Stimulated activated naive CD8-positive, alpha-beta T cell treated with anti-CD3 and anti-CD28 coated beads, Interleukin-15, Interleukin-2, amounts not matched to agents 100 ng/mL and 50 ng/mL, for 24 hours (primary cell): Measurements from ENCODE around the gene PLEKHH1.

ENCODE experiments used
- H3K27ac Mint-ChIP-seq: one replicate; pipeline ENCODE4 v1.8.0; 2021; ENCODE audit warnings: mild to moderate bottlenecking, mixed read lengths
- H3K27me3 Mint-ChIP-seq: one replicate; pipeline ENCODE4 v1.8.0; 2021; ENCODE audit warnings: mixed read lengths
- H3K36me3 Mint-ChIP-seq: one replicate; pipeline ENCODE4 v1.8.0; 2021; ENCODE audit warnings: low read depth, mixed read lengths
- H3K4me1 Mint-ChIP-seq: one replicate; pipeline ENCODE4 v1.8.0; 2021; ENCODE audit warnings: low read depth, mixed read lengths
- H3K4me3 Mint-ChIP-seq: one replicate; pipeline ENCODE4 v1.8.0; 2021; ENCODE audit warnings: mild to moderate bottlenecking, mixed read lengths
- H3K9me3 Mint-ChIP-seq: one replicate; pipeline ENCODE4 v1.8.0; 2021; ENCODE audit warnings: mixed read lengths

Gene PLEKHH1

DNA sequence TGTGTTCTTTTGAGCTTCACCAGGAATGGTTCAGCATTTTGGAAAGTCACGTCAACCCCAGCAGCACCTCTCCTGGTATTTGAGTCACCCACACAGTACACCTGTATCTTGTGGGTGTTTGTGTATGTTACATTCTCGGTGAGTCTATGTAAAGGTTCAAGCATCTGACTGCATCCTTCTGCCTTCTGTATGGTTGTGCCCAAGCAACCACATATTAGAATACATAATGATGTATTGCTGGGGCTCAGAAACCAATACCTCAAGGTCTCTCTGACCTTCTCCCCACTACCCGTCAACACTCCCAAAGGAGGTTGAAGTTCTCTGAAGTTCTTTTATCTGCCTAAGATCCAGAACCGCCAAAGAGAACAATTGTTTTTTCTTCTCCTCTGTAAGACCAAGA, 35.4 kb upstream of the PLEKHH1 start:
- H3K9me3 Mint-ChIP-seq: peaks cover 9% of the 10 kb centered on the region
- no peak overlapping the region for H3K4me3 Mint-ChIP-seq
- peaks cover 16% of the 10 kb centered on the region for H3K4me1 Mint-ChIP-seq
- no peaks in the 10 kb centered on the region for H3K27me3 Mint-ChIP-seq
- H3K27ac Mint-ChIP-seq: no peak overlapping the region
- H3K36me3 Mint-ChIP-seq: peaks cover 11% of the 10 kb centered on the region

DNA sequence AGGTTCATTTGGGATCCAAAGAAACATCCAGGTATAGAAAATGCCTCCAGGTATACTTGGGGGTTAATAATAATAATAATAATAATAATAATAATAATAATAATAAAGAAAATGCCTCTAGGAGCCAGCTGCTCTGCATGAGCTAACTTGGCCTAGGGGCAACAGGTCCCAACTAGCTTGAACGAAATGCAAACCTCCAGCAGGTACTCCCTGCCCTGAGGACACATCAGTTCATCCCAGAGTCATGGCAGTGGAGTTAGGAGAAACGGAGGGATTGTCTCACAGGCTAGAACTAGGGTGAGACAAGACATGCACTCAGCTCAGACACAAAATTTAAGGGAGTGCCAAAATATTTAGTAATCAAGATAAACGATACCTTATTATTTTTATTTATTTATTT, 32.1 kb upstream of the PLEKHH1 start:
- H3K4me1 Mint-ChIP-seq: peaks cover 15% of the 10 kb centered on the region
- no peaks in the 10 kb centered on the region for H3K9me3 Mint-ChIP-seq
- H3K27ac Mint-ChIP-seq: no peak overlapping the region
- no peak overlapping the region for H3K4me3 Mint-ChIP-seq
- no peaks in the 10 kb centered on the region for H3K36me3 Mint-ChIP-seq
- no peaks in the 10 kb centered on the region for H3K27me3 Mint-ChIP-seq

DNA sequence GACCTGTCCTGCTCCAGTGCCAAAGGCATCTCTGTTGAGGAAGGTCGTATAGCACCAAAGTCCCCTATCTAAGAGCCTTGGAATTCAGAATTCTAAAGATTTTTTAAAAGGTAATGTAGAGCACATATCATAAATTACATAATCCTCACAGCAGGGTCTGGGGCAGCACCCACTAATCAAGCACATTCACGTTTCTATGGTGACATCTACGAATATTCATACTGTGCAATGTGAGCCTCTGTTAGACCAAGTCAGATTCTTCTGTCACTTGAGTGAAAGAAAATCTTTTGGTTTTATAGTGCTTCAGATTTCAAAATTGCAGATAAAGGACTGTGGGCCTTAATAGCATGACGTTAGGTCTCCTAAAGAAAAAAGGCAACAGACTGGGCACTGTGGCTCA, 31.4 kb upstream of the PLEKHH1 start:
- Mint-ChIP-seq H3K9me3 (no peaks in the 10 kb centered on the region), H3K27ac (no peak overlapping the region), H3K36me3 (no peaks in the 10 kb centered on the region), H3K4me1 (peaks cover 15% of the 10 kb centered on the region), H3K27me3 (no peaks in the 10 kb centered on the region), H3K4me3 (no peak overlapping the region)

DNA sequence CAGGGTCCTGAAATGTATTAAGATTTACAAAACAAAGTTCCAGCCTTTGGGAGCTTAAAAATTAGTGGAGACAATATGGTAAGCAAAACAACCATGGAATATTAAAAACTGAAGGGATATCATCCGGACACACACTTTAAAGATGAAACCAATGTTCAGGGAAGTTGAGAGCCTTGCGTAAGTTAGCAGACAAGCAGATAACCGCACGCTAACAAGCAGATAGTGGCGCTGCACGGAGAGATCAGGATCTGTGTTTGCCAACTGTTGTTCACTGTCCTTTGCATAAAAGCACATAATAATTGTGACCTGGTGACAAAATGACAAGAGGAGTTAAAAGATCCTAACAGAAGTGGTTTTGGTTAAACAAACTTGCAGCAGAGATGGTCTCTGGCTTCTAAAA, 30.2 kb upstream of the PLEKHH1 start:
- no peaks in the 10 kb centered on the region for H3K36me3 Mint-ChIP-seq
- H3K4me1 Mint-ChIP-seq: peaks cover 7% of the 10 kb centered on the region
- H3K27ac Mint-ChIP-seq: no peak overlapping the region
- H3K27me3 Mint-ChIP-seq: no peaks in the 10 kb centered on the region
- no peaks in the 10 kb centered on the region for H3K9me3 Mint-ChIP-seq
- no peak overlapping the region for H3K4me3 Mint-ChIP-seq

DNA sequence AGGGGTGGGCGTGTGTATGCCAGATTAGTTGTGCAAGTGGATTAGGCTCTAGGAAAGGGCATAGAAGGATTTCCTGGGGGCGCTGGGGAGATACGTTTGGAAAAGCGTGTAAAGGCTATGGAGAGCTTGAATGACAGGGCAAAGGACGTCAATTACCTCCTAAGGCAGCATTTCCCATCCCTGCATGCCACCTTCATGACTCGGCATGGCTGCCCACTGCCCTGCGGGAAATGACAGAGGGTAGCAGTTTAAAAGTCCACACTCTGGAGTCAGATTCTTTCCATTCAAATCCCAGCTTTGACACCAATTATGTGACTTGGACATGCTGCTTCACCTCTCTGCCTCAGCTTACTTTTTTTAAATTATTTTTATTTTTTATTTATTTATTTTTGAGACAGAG, 29.8 kb upstream of the PLEKHH1 start:
- Mint-ChIP-seq H3K4me1 (peaks cover 2% of the 10 kb centered on the region), H3K9me3 (no peaks in the 10 kb centered on the region), H3K36me3 (no peaks in the 10 kb centered on the region), H3K27me3 (no peaks in the 10 kb centered on the region), H3K27ac (no peak overlapping the region), H3K4me3 (no peak overlapping the region)

GRCh38 chr14:67505254-67505653, 27.8 kb upstream of the PLEKHH1 start:
- Mint-ChIP-seq H3K36me3 (no peaks in the 10 kb centered on the region), H3K27ac (no peak overlapping the region), H3K9me3 (no peaks in the 10 kb centered on the region), H3K4me1 (no peaks in the 10 kb centered on the region), H3K27me3 (no peaks in the 10 kb centered on the region), H3K4me3 (no peak overlapping the region)

GRCh38 chr14:67508956-67509355, 24.1 kb upstream of the PLEKHH1 start:
- H3K36me3 Mint-ChIP-seq: no peaks in the 10 kb centered on the region
- no peaks in the 10 kb centered on the region for H3K9me3 Mint-ChIP-seq
- H3K4me1 Mint-ChIP-seq: peaks cover 18% of the 10 kb centered on the region
- no peaks in the 10 kb centered on the region for H3K27me3 Mint-ChIP-seq
- no peak overlapping the region for H3K4me3 Mint-ChIP-seq
- H3K27ac Mint-ChIP-seq: no peak overlapping the region

GRCh38 chr14:67510121-67510520, 23.0 kb upstream of the PLEKHH1 start:
- Mint-ChIP-seq H3K4me3 (no peak overlapping the region), H3K27ac (no peak overlapping the region)

GRCh38 chr14:67510836-67511235, 22.3 kb upstream of the PLEKHH1 start:
- Mint-ChIP-seq H3K4me3 (no peak overlapping the region), H3K4me1 (peaks cover 24% of the 10 kb centered on the region), H3K27me3 (no peaks in the 10 kb centered on the region), H3K27ac (no peak overlapping the region), H3K36me3 (no peaks in the 10 kb centered on the region), H3K9me3 (no peaks in the 10 kb centered on the region)

More at GRCh38 chr14:67510121-67510520, 23.0 kb upstream of the PLEKHH1 start:
- no peaks in the 10 kb centered on the region for H3K36me3 Mint-ChIP-seq
- peaks cover 21% of the 10 kb centered on the region for H3K4me1 Mint-ChIP-seq
- H3K9me3 Mint-ChIP-seq: no peaks in the 10 kb centered on the region
- H3K27me3 Mint-ChIP-seq: no peaks in the 10 kb centered on the region

GRCh38 chr14:67512463-67513310, 20.4 kb upstream of the PLEKHH1 start:
- Mint-ChIP-seq H3K4me1 (peaks cover 31% of the 10 kb centered on the region), H3K4me3 (no peak overlapping the region), H3K27ac (no peak overlapping the region), H3K27me3 (no peaks in the 10 kb centered on the region), H3K9me3 (no peaks in the 10 kb centered on the region), H3K36me3 (no peaks in the 10 kb centered on the region)

DNA sequence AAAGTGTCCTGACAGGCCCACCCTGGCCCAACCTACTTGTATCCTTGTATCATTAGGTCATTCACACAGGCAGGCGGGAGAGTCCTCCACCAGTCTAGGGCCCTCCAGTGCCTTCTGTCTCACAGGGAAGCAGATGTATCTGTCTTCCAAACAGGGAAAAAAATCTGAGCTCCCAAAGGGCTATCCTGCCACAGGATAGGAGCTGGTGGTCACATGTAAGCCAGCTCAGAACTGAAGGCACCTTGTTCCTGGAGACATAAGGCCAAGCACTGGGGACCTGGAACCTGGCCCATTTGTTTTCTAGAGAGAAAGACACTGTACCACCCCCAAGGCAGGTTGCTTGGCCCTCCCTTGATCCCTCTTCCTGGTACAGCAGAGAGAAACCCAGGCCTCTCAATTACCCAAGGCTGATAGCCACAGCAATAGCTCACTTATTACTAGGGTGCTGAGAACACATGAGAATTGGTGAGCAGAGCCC, 19.4 kb upstream of the PLEKHH1 start:
- no peaks in the 10 kb centered on the region for H3K9me3 Mint-ChIP-seq
- H3K27ac Mint-ChIP-seq: peak overlapping the region; percentile 13
- no peaks in the 10 kb centered on the region for H3K36me3 Mint-ChIP-seq
- H3K4me1 Mint-ChIP-seq: peaks cover 31% of the 10 kb centered on the region
- H3K27me3 Mint-ChIP-seq: no peaks in the 10 kb centered on the region
- peak overlapping the region; percentile 71 for H3K4me3 Mint-ChIP-seq

GRCh38 chr14:67514203-67514607, 18.9 kb upstream of the PLEKHH1 start:
- Mint-ChIP-seq H3K4me1 (peaks cover 31% of the 10 kb centered on the region), H3K27me3 (no peaks in the 10 kb centered on the region), H3K27ac (peak overlapping the region; percentile 13), H3K36me3 (no peaks in the 10 kb centered on the region), H3K9me3 (no peaks in the 10 kb centered on the region), H3K4me3 (peak overlapping the region; percentile 80)

DNA sequence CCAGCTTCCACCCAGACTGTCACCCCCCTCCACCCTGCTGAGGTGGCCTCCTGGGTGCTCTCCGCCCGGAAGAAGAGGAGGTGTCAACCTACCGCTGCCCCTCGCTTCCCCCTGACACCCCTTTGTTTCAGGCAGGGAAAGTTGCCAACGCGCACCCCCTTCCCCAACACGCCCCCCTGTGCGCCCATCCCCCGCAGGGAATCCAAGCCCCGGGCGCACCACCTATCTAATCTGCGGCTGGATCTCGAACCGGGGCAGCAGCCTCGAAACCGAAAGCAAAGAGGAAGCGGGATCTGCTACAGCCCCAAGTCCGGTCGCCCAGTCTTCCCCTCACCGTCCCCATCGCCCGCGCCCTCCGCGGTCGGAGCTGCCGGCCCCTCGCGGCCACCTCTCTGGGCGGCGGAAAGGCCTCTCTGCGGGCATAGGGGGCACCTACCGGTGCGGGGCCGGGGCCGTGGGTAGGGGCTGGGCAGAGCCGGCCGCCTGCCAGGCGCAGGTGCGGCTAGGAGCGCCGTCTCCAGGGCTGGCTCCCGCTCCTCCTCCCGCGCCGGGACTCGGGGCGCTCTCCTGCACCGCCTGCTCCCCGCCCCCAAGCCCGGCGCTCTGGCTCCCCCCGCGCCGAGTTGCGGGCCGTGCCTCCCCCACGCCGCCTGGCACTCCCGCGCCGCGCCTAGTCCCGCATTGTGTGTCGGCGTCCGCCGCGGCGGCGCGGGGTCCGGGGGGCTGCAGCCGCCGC, 18.3 kb upstream of the PLEKHH1 start:
- no peak overlapping the region for H3K27ac Mint-ChIP-seq
- H3K27me3 Mint-ChIP-seq: no peaks in the 10 kb centered on the region

GRCh38 chr14:67515386-67516079, 17.6 kb upstream of the PLEKHH1 start:
- Mint-ChIP-seq H3K4me1 (peaks cover 31% of the 10 kb centered on the region), H3K4me3 (peak overlapping the region; percentile 69), H3K27ac (peak overlapping the region; percentile 28), H3K9me3 (no peaks in the 10 kb centered on the region), H3K27me3 (peaks cover 4% of the 10 kb centered on the region), H3K36me3 (no peaks in the 10 kb centered on the region)

More for the DNA sequence above, 18.3 kb upstream of the PLEKHH1 start:
- H3K4me3 Mint-ChIP-seq: peak overlapping the region; percentile 80
- H3K9me3 Mint-ChIP-seq: no peaks in the 10 kb centered on the region
- H3K4me1 Mint-ChIP-seq: peaks cover 31% of the 10 kb centered on the region
- no peaks in the 10 kb centered on the region for H3K36me3 Mint-ChIP-seq

DNA sequence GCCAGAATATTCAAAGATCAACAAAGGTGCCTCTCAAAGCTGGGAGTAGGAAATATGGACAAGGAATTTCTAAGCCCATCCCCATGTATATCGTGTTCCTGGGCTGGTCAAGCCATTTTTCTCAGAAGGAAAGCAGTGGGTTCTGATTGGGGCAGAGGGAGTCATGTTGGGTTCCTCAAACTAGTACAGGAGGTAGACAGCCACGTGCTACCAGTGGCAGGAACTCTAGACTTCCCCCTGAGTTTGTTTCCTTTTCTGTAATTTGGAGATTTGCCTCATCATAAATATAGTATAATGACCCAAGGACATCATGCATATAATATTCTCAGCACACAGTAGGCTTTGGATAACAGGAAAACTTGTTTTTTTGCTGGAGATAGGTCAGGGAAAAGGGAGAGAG, 16.4 kb upstream of the PLEKHH1 start:
- H3K27ac Mint-ChIP-seq: no peak overlapping the region
- no peak overlapping the region for H3K4me3 Mint-ChIP-seq
- H3K27me3 Mint-ChIP-seq: peaks cover 4% of the 10 kb centered on the region
- peaks cover 23% of the 10 kb centered on the region for H3K4me1 Mint-ChIP-seq
- no peaks in the 10 kb centered on the region for H3K9me3 Mint-ChIP-seq
- H3K36me3 Mint-ChIP-seq: no peaks in the 10 kb centered on the region
